GM12891 (cell line): ENCODE data around the gene GAL3ST1.

Experiments
- DNase-seq: peaks from one replicate; pipeline ENCODE4 v3.0.0; 2011; ENCODE audit warnings: low spot score; ENCODE audit not compliant: insufficient read length
- FAIRE-seq: peaks from 2 replicates; lab custom pipeline; 2011; peaks lifted over from hg19 to GRCh38; lab: Jason Lieb, UNC
- PAX5 ChIP-seq: IDR thresholded peaks from 2 replicates; pipeline ENCODE4 v1.6.1; 2011; ENCODE audit warnings: low read length, moderate library complexity, mild to moderate bottlenecking; ENCODE audit not compliant: insufficient read depth, severe bottlenecking
- POLR2A ChIP-seq: IDR thresholded peaks from 2 replicates; pipeline ENCODE4 v1.6.1; 2011; ENCODE audit warnings: low read depth, low read length, control low read depth
- POLR2AphosphoS5 ChIP-seq: IDR thresholded peaks from 2 replicates; pipeline ENCODE4 v1.6.1; 2011; ENCODE audit warnings: low read depth, low read length, control low read depth
- POU2F2 ChIP-seq: IDR thresholded peaks from 2 replicates; pipeline ENCODE4 v1.6.1; 2011; ENCODE audit warnings: low read depth, mild to moderate bottlenecking, control low read depth, low read length, moderate library complexity
- SPI1 ChIP-seq: IDR thresholded peaks from 2 replicates; pipeline ENCODE4 v1.6.1; 2011; ENCODE audit warnings: low read depth, low read length, control low read depth
- TAF1 ChIP-seq: IDR thresholded peaks from 2 replicates; pipeline ENCODE4 v1.6.1; 2011; ENCODE audit warnings: low read depth, low read length, control low read depth

Gene GAL3ST1

DNA sequence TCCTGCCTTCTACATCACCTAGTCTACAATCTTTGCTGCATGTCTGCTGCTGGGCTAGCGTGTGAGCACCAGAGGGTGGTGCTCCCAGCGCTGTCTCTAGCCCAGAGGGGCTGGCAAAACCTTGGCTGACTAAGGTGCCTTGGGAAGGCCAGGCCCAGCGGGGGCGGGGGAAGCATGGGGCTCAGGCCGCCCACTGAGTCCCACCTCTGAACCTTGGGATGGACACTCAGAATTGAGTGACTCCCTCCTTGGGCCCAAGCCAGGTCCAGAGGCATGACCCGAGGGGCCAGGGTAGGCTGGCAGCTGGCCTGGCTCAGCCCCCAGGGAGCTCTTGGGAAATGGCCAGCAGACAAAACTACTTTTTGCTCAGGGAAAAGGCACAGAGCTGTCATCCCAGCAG lies 7.6 kb upstream of the GAL3ST1 start:
- FAIRE-seq: no peak
- no peak for DNase-seq
- no peak for TF ChIP-seq SPI1
- no peak for TF ChIP-seq POLR2A
- no peak for TF ChIP-seq POLR2AphosphoS5
- no peak for TF ChIP-seq PAX5
- no peak for TF ChIP-seq POU2F2
- no peak for TF ChIP-seq TAF1

DNA sequence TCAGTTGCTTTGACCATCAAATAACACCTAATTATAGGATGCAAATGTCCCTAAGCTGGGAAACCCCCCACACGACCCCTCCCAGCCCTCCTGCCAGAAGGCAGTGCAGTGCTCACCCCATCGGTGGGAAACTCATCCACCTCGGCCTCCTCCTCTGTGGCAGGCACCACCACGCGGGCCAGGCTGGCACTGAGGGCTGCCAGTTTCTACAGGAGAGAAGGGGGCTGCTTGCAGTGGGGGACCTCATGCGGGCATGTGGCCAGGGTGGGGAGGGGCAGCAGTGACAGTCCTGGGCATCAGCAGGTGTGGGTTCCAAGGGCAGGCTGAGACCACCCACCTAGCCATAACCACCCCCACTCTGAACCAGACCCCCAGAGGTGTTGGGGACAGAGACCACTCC lies 6.4 kb upstream of the GAL3ST1 start:
- DNase-seq (no peak), FAIRE-seq (no peak)
- TF ChIP-seq TAF1: no peak
- TF ChIP-seq PAX5: no peak
- TF ChIP-seq SPI1: no peak
- TF ChIP-seq POLR2AphosphoS5: no peak
- no peak for TF ChIP-seq POLR2A
- no peak for TF ChIP-seq POU2F2

DNA sequence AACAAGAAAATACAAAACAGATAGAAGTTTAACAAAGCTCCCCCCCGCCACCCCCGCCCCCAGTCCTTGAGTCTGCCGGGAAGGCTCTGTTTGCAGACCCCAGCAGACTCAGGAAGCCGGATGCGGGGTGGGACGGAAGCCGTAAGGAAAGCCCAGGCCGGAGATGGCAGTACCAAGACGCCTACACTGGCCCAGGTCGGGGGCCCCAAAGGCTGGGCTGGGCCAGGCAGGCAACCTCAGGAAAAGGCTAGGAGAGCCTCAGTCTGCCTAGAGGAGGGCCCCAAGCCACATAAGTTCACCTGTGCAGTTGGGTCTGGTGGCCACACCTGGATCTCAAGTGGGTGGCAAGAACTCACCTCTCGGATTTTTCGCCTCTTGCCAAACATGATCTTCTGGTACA lies 4.0 kb upstream of the GAL3ST1 start:
- FAIRE-seq: no peak
- no peak for TF ChIP-seq POU2F2
- TF ChIP-seq TAF1: no peak
- TF ChIP-seq POLR2A: no peak
- TF ChIP-seq PAX5: no peak
- no peak for TF ChIP-seq POLR2AphosphoS5
- TF ChIP-seq SPI1: no peak
- no peak for DNase-seq

DNA sequence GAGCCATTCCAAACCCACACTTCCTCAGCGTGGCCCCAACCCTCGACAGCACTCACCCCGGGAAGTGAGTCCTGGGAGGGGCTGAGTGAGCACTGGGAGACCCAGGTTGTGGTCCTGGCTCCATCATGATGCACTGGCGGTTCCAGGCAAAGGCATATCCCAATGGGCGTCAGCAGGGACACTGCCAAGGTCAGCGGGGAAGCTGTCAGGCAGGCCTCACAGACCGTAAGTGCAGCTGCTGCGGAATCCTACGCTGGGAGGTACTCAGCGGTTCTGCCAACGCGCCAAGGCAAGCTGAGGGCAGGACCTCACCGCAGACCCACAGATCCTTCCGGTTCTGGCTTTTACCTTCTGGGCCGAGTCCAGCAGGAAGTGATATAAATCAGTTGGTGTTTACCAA lies 1.4 kb upstream of the GAL3ST1 start:
- no peak for FAIRE-seq
- no peak for DNase-seq
- TF ChIP-seq SPI1 (no peak), POU2F2 (no peak), TAF1 (no peak), POLR2A (no peak), PAX5 (no peak), POLR2AphosphoS5 (no peak)

DNA sequence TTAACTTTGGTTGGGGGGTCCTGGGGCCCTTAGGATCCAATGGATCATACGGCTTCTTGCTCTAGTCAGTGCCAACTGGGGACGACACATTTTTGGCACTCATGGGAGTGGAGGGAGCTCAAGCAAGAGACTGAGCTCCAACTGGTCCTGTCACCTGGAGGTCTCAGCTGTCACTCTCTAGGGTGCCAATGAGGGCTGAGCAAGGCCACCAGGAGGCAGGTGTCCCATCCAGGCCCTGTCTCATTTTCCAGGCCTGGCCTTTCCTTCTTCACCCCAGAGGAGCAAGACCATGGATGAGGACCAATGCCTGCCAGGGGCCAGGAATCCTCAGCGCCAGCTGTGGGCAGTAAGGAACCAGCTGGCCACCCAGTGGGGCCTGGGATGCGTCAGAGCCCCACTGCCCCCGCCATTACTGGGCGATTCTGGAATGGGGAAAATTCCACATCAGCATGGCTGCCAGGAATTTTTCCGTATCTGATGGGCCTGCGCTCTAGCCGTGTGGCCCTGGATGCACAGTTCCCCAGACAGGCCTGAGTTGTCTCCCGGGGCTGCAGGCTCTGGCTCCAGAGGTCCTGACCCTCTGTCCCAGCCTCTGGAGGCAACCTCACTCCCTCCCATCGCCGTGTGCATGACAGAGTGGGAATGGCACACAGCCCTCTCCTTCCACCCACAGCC lies 669 bp upstream of the GAL3ST1 start:
- no peak for FAIRE-seq
- TF ChIP-seq POU2F2 (no peak), POLR2AphosphoS5 (peak; percentile 48; the same call in 1 of the 2 replicates)
- DNase-seq: no peak

DNA sequence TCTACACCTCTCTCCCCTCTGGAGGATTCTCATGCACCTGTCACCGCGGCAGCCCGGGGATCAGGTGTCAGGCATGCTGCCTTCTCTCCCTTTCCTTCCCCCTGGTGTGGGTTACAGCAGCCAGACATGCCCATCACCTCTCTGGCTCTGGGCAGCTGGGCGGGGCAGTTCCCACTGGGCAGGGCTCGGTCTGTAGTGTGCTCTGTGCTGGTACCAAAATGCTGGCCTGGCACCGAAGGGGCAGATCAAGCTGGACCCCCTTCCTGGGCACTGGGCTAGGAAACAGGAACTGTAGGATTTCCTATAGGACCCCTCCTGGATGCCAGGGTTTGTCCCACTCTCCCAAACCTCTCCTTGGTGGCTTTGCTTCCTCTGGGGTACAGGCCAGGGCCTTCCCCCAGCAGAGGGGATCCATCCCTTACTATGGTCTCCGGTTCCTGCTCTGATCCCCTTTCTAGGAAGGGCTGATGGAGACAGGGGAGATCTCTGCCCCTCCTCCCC lies 821 bp downstream of the GAL3ST1 start:
- no peak for TF ChIP-seq POLR2AphosphoS5
- TF ChIP-seq SPI1: no peak
- no peak for TF ChIP-seq PAX5
- TF ChIP-seq TAF1: no peak
- no peak for TF ChIP-seq POU2F2
- TF ChIP-seq POLR2A: no peak
- no peak for DNase-seq
- no peak for FAIRE-seq

DNA sequence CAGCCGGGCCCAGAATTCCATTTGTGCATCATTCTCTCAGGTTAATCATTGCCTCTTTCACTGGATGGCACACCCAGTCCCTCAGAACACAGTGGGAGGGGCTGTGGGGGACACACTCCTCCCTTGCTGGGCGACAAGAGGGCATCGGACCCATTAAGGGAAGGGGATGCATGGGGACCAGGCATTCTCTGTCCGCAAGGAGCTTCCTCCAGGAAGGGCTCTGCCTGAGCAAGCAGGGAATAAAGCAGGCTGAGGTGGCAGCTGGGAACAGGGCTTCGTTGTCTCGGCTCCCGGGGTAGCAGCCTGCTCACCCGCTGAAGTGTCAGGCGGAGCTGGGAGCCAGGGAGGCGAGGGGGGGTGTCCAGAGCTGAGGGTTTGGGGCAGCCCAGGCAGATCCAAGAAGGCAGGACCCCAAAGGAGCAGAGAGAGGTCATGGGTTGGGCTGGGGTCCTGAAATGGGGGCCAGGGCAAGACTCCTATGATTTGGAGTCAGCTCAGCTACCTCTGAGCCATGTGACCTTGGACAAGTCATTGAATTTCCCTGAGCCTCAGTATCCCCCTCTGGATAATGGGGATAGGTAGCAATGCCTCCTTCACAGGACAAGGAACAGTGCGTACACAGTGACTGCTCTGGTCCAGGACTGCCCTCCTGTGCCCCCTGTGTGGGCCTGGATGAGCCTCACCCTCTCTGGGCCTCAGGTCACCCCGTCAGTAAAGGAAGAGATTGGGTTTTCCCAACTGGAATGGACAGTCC lies 1.4 kb downstream of the GAL3ST1 start:
- DNase-seq (no peak), FAIRE-seq (no peak)
- TF ChIP-seq POLR2A: no peak
- TF ChIP-seq TAF1: no peak
- no peak for TF ChIP-seq POLR2AphosphoS5
- TF ChIP-seq SPI1: no peak
- TF ChIP-seq POU2F2: no peak

DNA sequence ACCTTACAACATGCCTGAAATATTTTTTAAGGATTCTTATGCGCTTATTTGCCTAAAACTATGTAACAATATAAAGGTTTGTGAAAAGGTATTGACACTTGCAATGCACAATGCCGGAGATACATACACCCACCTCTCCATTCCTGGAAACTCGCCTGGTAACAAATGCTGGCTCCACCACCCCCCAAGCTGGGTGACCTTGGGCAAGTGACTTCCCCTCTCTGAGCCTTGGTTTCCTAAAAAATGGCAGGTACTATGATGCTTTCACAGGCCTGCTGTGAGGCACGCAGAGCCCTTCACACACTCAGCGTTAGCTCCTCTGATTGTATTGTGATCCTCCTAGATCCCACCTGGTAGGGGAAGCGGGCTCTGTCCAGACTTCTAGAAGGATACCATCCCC lies 2.3 kb downstream of the GAL3ST1 start:
- FAIRE-seq (no peak), DNase-seq (no peak)
- no peak for TF ChIP-seq TAF1
- no peak for TF ChIP-seq SPI1
- no peak for TF ChIP-seq PAX5
- no peak for TF ChIP-seq POLR2A
- no peak for TF ChIP-seq POU2F2
- TF ChIP-seq POLR2AphosphoS5: no peak

DNA sequence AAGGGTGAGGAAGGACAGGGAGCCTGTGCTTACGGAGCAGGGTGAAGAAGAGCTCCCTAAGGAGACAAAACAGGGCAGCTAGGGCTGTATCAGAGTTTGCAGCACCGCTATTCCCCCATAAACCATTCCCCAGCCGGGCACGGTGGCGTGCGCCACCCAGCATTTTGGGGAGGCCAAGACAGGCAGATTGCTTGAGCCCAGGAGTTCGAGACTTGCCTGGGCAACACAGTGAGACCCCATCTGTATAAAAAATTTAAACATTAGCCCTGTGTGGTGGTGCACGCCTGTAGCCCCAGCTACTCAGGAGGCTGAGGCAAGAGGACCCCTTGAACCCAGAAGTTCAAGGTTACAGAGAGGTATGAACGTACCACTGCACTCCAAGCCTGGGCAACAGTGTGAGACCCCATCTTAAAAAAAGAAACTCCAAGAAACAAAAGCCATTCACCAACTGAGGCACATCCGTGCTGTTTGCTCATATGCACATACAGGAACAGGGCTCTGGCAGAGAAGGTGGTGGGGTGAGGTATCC lies 4.7 kb downstream of the GAL3ST1 start:
- FAIRE-seq: no peak
- no peak for TF ChIP-seq POLR2A
- no peak for TF ChIP-seq POU2F2
- no peak for TF ChIP-seq PAX5
- TF ChIP-seq POLR2AphosphoS5: no peak
- TF ChIP-seq TAF1: no peak
- no peak for TF ChIP-seq SPI1
- no peak for DNase-seq
